ENCODE measurements around the gene SRM. TPM values are rescaled to one million over a fixed set of nuclear protein-coding genes. Genes with fewer than 3 reads are reported as not detected.
"Not testable (repeated sequence)": the region's sequence is repeated elsewhere in the genome, so short reads cannot be mapped to it uniquely, and the experiment has no call there.

The SRM gene
- total RNA-seq, 2 experiments from 2014 or later = 240 TPM

GRCh38 chr1:11019971-11020370 lies 39.8 kb downstream of the SRM start:
- Mint-ChIP-seq H3K27ac (peak overlapping the region; percentile 20), H3K27me3 (no peaks in the 10 kb centered on the region), H3K36me3 (ENCODE audit: low read depth) (peaks cover 64% of the 10 kb centered on the region), H3K9me3 (no peaks in the 10 kb centered on the region), H3K4me3 (no peak overlapping the region), H3K4me1 (ENCODE audit: low read depth) (peaks cover 27% of the 10 kb centered on the region)
- ATAC-seq = no peak
- no peak for DNase-seq
- intact Hi-C loops (cut with micrococcal nuclease) = no loop called here
- no peak for TF ChIP-seq CTCF (IDR thresholded peaks at IDR 0.05)
- ChIA-PET POLR2A (no interaction called here), CTCF (no interaction called here)

GRCh38 chr1:11019358-11019757 lies 40.5 kb downstream of the SRM start:
- CTCF ChIA-PET; DNase-seq; H3K27me3 Mint-ChIP-seq; H3K9me3 Mint-ChIP-seq; ATAC-seq; POLR2A ChIA-PET; intact Hi-C loops (cut with micrococcal nuclease); H3K4me3 Mint-ChIP-seq; H3K27ac Mint-ChIP-seq: not testable (repeated sequence)
- Mint-ChIP-seq H3K4me1 (ENCODE audit: low read depth) (peaks cover 28% of the 10 kb centered on the region), H3K36me3 (ENCODE audit: low read depth) (peaks cover 64% of the 10 kb centered on the region)

- Mint-ChIP-seq H3K4me3 (peak overlapping the region; percentile 96), H3K36me3 (ENCODE audit: low read depth) (peaks cover 32% of the 10 kb centered on the region), H3K9me3 (no peaks in the 10 kb centered on the region), H3K27me3 (no peaks in the 10 kb centered on the region), H3K4me1 (ENCODE audit: low read depth) (peaks cover 27% of the 10 kb centered on the region), H3K27ac (peak overlapping the region; percentile 90)
- intact Hi-C loops (cut with micrococcal nuclease) = no loop called here
- DNase-seq = no peak
- CTCF ChIA-PET = interaction anchor here (5.2 kb wide), 1 partner anchor 24 kb away, joined by 26 read pairs; no protein-coding TSS in a partner anchor
- TF ChIP-seq CTCF (IDR thresholded peaks at IDR 0.05) = no peak
- ATAC-seq = no peak
- POLR2A ChIA-PET = interaction anchor here (0.6 to 2.3 kb wide), 11 partner anchors 9 to 249 kb away, joined by 3 to 12 read pairs (median 5); partner anchors contain the start of genes EXOSC10 and MTOR
Observed at GRCh38 chr1:11013160-11013531, 46.7 kb downstream of the SRM start.

- Mint-ChIP-seq H3K27me3 (no peaks in the 10 kb centered on the region), H3K4me3 (peak within 1 kb of the TSS; percentile 96), H3K27ac (peak within 1 kb of the TSS; percentile 99), H3K9me3 (no peaks in the 10 kb centered on the region), H3K4me1 (ENCODE audit: low read depth) (peaks cover 27% of the 10 kb centered on the region), H3K36me3 (ENCODE audit: low read depth) (peaks cover 32% of the 10 kb centered on the region)
- intact Hi-C loops (cut with micrococcal nuclease) = no loop called here
- POLR2A ChIA-PET = interaction anchor here (0.5 to 2.3 kb wide), 19 partner anchors 9 to 895 kb away, joined by 3 to 12 read pairs (median 5); partner anchors contain the start of genes EXOSC10 and MTOR
- ATAC-seq = peak; percentile 92
- CTCF ChIA-PET = interaction anchor here (1.0 to 5.2 kb wide), 2 partner anchors 25 to 37 kb away, joined by 3 to 26 read pairs; no protein-coding TSS in a partner anchor
- peak; percentile 92 for DNase-seq
- no peak for TF ChIP-seq CTCF (IDR thresholded peaks at IDR 0.05)
Observed at GRCh38 chr1:11012260-11013159, 47.3 kb downstream of the SRM start, which contains the start of gene TARDBP. Gene TARDBP, plus strand, starts transcription at chr1:11012654. Its CDS starts 1,074 bp downstream, at chr1:11013728.

Other genes with a start within 250 kb of the SRM start
- gene TARDBP, start 47.4 kb downstream of the SRM start, total RNA-seq = 100 to 1,000 TPM; 152 to 163 TPM
- not detected for gene MASP2, start 12.8 kb downstream of the SRM start, total RNA-seq
- 10 to 100 TPM; 66.6 to 69.8 TPM for gene EXOSC10, start 39.9 kb upstream of the SRM start, total RNA-seq
- not detected for gene ANGPTL7, start 129.3 kb upstream of the SRM start, total RNA-seq
- 10 to 100 TPM; 34.7 to 36.8 TPM for gene MTOR, start 202.5 kb upstream of the SRM start, total RNA-seq
- gene UBIAD1, start 213.2 kb upstream of the SRM start, total RNA-seq = 10 to 100 TPM; 24.0 to 26.2 TPM

All from activated CD8-positive, alpha-beta T cell treated with anti-CD3 and anti-CD28 coated beads for 36 hours (primary cell).